SK-N-SH (cell line): ENCODE measurements around the gene TAF4. TPM values are rescaled to one million over a fixed set of nuclear protein-coding genes. Genes with fewer than 3 reads are reported as not detected.

Source experiments
- CTCF ChIA-PET: fragments of 300-600, 350-600 bp; formaldehyde crosslinking; extraction: SDS; loops from one replicate; lab custom pipeline; 2021; lab: Yijun Ruan, JAX
- POLR2A ChIA-PET: fragments of 350-600 bp; sonication (Branson Sonifier 250); formaldehyde crosslinking; extraction: SDS; loops from one replicate; lab custom pipeline; 2020; ENCODE audit warnings: antibody characterized with exemption, inconsistent platforms; lab: Yijun Ruan, JAX
- DNase-seq: peaks from one replicate; pipeline ENCODE4 v3.0.0; 2012
- H2AFZ ChIP-seq: fragments of 200-600 bp; sonication (generic); 2 replicates; pipeline ENCODE4 v1.8.1; 2016; ENCODE audit warnings: antibody characterized with exemption, mild to moderate bottlenecking, low read depth
- H3F3A ChIP-seq: fragments of 200-600 bp; sonication (generic); replicated peaks from 2 replicates; pipeline ENCODE3; 2016; ENCODE audit warnings: antibody characterized with exemption, mild to moderate bottlenecking; ENCODE audit not compliant: insufficient read depth
- H3K27ac ChIP-seq, 2 experiments: fragments of 200-500 bp in 1 of 2; fragments of 200-600 bp in 1 of 2; sonication (Bioruptor generic) in 1 of 2; sonication (generic), shearing (Covaris generic) in 1 of 2; 2 replicates each; pipeline versions ENCODE4 v1.5.1 to v1.6.1; 2014 to 2016; ENCODE audit warnings: low read depth in 2 of 2, inconsistent platforms in 1 of 2, low read length in 1 of 2, mild to moderate bottlenecking in 1 of 2, mixed read lengths in 1 of 2
- H3K27me3 ChIP-seq: fragments of 200-600 bp; sonication (generic), shearing (Covaris generic); 2 replicates; pipeline ENCODE4 v1.6.1; 2016; ENCODE audit warnings: mixed run types; ENCODE audit not compliant: insufficient read depth
- H3K36me3 ChIP-seq, 2 experiments: fragments of 200-500 bp in 1 of 2; fragments of 200-600 bp in 1 of 2; sonication (Bioruptor generic) in 1 of 2; sonication (generic) in 1 of 2; replicated peaks in 1 of 2; 2 replicates each; pipeline versions ENCODE3 to v1.5.1; 2014 to 2016; ENCODE audit warnings: low read length in 1 of 2, mild to moderate bottlenecking in 1 of 2; ENCODE audit not compliant: insufficient read depth in 2 of 2, control insufficient read depth in 1 of 2
- H3K4me1 ChIP-seq, 2 experiments: fragments of 200-500 bp in 1 of 2; fragments of 200-600 bp in 1 of 2; sonication (Bioruptor generic) in 1 of 2; sonication (generic), shearing (Covaris generic) in 1 of 2; 2 replicates each; pipeline versions ENCODE4 v1.5.1 to v1.6.1; 2014 to 2016; ENCODE audit warnings: low read depth in 1 of 2, low read length in 1 of 2, mixed run types in 1 of 2; ENCODE audit not compliant: insufficient read depth in 2 of 2, control insufficient read depth in 1 of 2
- H3K4me2 ChIP-seq: fragments of 200-600 bp; sonication (generic), shearing (Covaris generic); 2 replicates; pipeline ENCODE4 v1.6.1; 2017; ENCODE audit warnings: mixed run types
- H3K4me3 ChIP-seq, 2 experiments: fragments of 200-500 bp in 1 of 2; fragments of 200-600 bp in 1 of 2; sonication (Bioruptor generic) in 1 of 2; sonication (generic), shearing (Covaris generic) in 1 of 2; 2 replicates each; pipeline versions ENCODE4 v1.5.1 to v1.8.1; 2014 to 2016; ENCODE audit warnings: low read depth in 2 of 2, inconsistent platforms in 1 of 2, low read length in 1 of 2, mild to moderate bottlenecking in 1 of 2, mixed read lengths in 1 of 2, moderate library complexity in 1 of 2
- H3K79me2 ChIP-seq: fragments of 200-600 bp; sonication (generic); 2 replicates; pipeline ENCODE4 v1.8.1; 2017; ENCODE audit warnings: mild to moderate bottlenecking; ENCODE audit not compliant: insufficient read depth
- H3K9ac ChIP-seq: fragments of 200-600 bp; sonication (generic); 2 replicates; pipeline ENCODE4 v1.6.1; 2017; ENCODE audit warnings: mixed run types
- H3K9me2 ChIP-seq: fragments of 200-600 bp; sonication (generic); 2 replicates; pipeline ENCODE4 v1.6.1; 2017; ENCODE audit warnings: mixed run types
- H3K9me3 ChIP-seq: fragments of 200-600 bp; sonication (generic); 2 replicates; pipeline ENCODE4 v1.6.1; 2017; ENCODE audit warnings: mixed run types, mild to moderate bottlenecking, moderate library complexity
- H4K20me1 ChIP-seq: fragments of 200-600 bp; sonication (generic); 2 replicates; pipeline ENCODE4 v1.6.1; 2017; ENCODE audit warnings: mild to moderate bottlenecking, mixed run types; ENCODE audit not compliant: insufficient read depth
- CHD2 ChIP-seq: fragments of 150-350 bp; IDR thresholded peaks from 2 replicates; pipeline ENCODE4 v1.6.1; 2018; ENCODE audit warnings: low read length; ENCODE audit not compliant: partially characterized antibody
- ELF1 ChIP-seq: IDR thresholded peaks from 2 replicates; pipeline ENCODE4 v1.4.0; 2012
- FOXJ3 ChIP-seq: sonication (generic); formaldehyde crosslinking; IDR thresholded peaks from 2 replicates; pipeline ENCODE4 v1.5.1; 2020; ENCODE audit warnings: mild to moderate bottlenecking, missing genetic modification reagents
- GABPA ChIP-seq: IDR thresholded peaks from 2 replicates; pipeline ENCODE4 v1.4.0; 2012; ENCODE audit warnings: low read depth, mild to moderate bottlenecking
- JUND ChIP-seq: IDR thresholded peaks from 2 replicates; pipeline ENCODE4 v1.4.0; 2012
- MXI1 ChIP-seq: IDR thresholded peaks from 2 replicates; pipeline ENCODE4 v1.6.1; 2012; ENCODE audit warnings: mild to moderate bottlenecking, low read depth, low read length, improper control_type of control experiment
- NFIC ChIP-seq: IDR thresholded peaks from 2 replicates; pipeline ENCODE4 v1.4.0; 2012; ENCODE audit warnings: borderline replicate concordance
- NRF1 ChIP-seq: IDR thresholded peaks from 2 replicates; pipeline ENCODE4 v1.6.1; 2012; ENCODE audit warnings: low read depth, mild to moderate bottlenecking, low read length
- RAD21 ChIP-seq: IDR thresholded peaks from 2 replicates; pipeline ENCODE4 v1.6.1; 2012; ENCODE audit warnings: mild to moderate bottlenecking, low read length
- REST ChIP-seq: IDR thresholded peaks from 2 replicates; pipeline ENCODE4 v1.6.1; 2012; ENCODE audit warnings: mild to moderate bottlenecking, low read depth, low read length, moderate library complexity
- SIN3A ChIP-seq: IDR thresholded peaks from 2 replicates; pipeline ENCODE4 v1.6.1; 2012; ENCODE audit warnings: low read depth, mild to moderate bottlenecking, low read length, moderate library complexity, borderline replicate concordance
- SMC3 ChIP-seq: IDR thresholded peaks from 2 replicates; pipeline ENCODE4 v1.6.1; 2012; ENCODE audit warnings: low read depth, low read length, improper control_type of control experiment
- USF2 ChIP-seq: fragments of 150-350 bp; IDR thresholded peaks from 2 replicates; pipeline ENCODE4 v1.6.1; 2017; ENCODE audit warnings: antibody characterized with exemption, low read length, low read depth, borderline replicate concordance
- YY1 ChIP-seq: IDR thresholded peaks from 2 replicates; pipeline ENCODE4 v1.4.0; 2012; ENCODE audit warnings: low read depth, mild to moderate bottlenecking
- WGBS: methylation state at CpG from one replicate; pipeline ENCODE4 v1.1.6; 2017; ENCODE audit warnings: low lambda C conversion rate; 5-methylcytosine and 5-hydroxymethylcytosine counted together
- polyA plus RNA-seq, 3 experiments: library from polyadenylated mRNA; depleted of rRNA; stranded (reverse); fragments of >200 nt; gene quantifications; 2 replicates each; pipeline ENCODE4 v1.2.3, GENCODE V29; 2012

The TAF4 gene
- polyA plus RNA-seq, 1 of the 3 experiments (the other 2 are of a cell fraction): 4.8 TPM

GRCh38 chr20:62021793-62022385, 43.8 kb downstream of the TAF4 start (continued):
- no peak for TF ChIP-seq USF2
- no peak for TF ChIP-seq YY1
- no peak for TF ChIP-seq SIN3A
- no peak for TF ChIP-seq CHD2
- TF ChIP-seq NFIC: no peak
- TF ChIP-seq REST: no peak
- TF ChIP-seq ELF1: no peak

- Histone ChIP-seq H2AFZ (no peak overlapping the region), H3F3A (no peaks in the 10 kb centered on the region), H4K20me1 (peaks cover 70% of the 10 kb centered on the region), H3K4me1 (peaks cover 0 to 48% of the 10 kb centered on the region in 2 experiments; a peak in 1 of 4 replicates)
- CTCF ChIA-PET: interaction anchor here (1.0 to 4.0 kb wide), 4 partner anchors 10 to 108 kb away, joined by 3 to 38 read pairs (median 4); partner anchors contain the start of gene TAF4
- peak; percentile 12; the same call in 1 of the 2 replicates for TF ChIP-seq NRF1
- TF ChIP-seq GABPA: no peak
- peak; percentile 78; the same call in 1 of the 2 replicates for TF ChIP-seq MXI1
- peak; percentile 10; the same call in 1 of the 2 replicates for TF ChIP-seq RAD21
- TF ChIP-seq FOXJ3: no peak
- TF ChIP-seq JUND: no peak
- no peak for TF ChIP-seq SMC3
- TF ChIP-seq, all 33 proteins: peak for 3
- peak; percentile 85 for DNase-seq
- Histone ChIP-seq H3K27me3 (no peaks in the 10 kb centered on the region), H3K4me3 (no peak overlapping the region), H3K79me2 (peaks cover 67% of the 10 kb centered on the region), H3K36me3 (no peaks in the 10 kb centered on the region), H3K9ac (no peak overlapping the region), H3K4me2 (no peak overlapping the region), H3K9me3 (no peaks in the 10 kb centered on the region), H3K9me2 (no peaks in the 10 kb centered on the region), H3K27ac (peak overlapping the region in 1 of 2 experiments; percentile 62; a peak in 2 of 4 replicates)
- WGBS: 93% methylated on average over 10 of the region's 25 CpGs
- POLR2A ChIA-PET: interaction anchor here (0.7 to 2.1 kb wide), 4 partner anchors 45 to 120 kb away, joined by 3 to 10 read pairs (median 4); partner anchors contain the start of genes LSM14B and TAF4
These were observed 44.6 kb downstream of the TAF4 start for GRCh38 chr20:62020935-62021701.
